ENCODE results near the gene TRIM15. TPM values are rescaled to one million over a fixed set of nuclear protein-coding genes. Genes with fewer than 3 reads are reported as not detected.

Gene TRIM15
- total RNA-seq, 6 experiments from 2014 or later: 1.7 to 17.7 (median 5.7) TPM

GRCh38 chr6:30150671-30151395 is 12.5 kb upstream of the TRIM15 start:
- TF ChIP-seq POLR2A (IDR thresholded peaks at IDR 0.05) (no peak), CTCF (IDR thresholded peaks at IDR 0.05) (no peak)
- H3K4me1 ChIP-seq: no peaks in the 10 kb centered on the region
- 75% methylated on average over 5 of the region's 10 CpGs for WGBS (ENCODE audit: insufficient coverage, low coverage, low lambda C conversion rate, missing lambda C conversion rate)

GRCh38 chr6:30151580-30151979 is 11.8 kb upstream of the TRIM15 start:
- H3K36me3 ChIP-seq: no peaks in the 10 kb centered on the region
- H3K9me3 ChIP-seq: no peaks in the 10 kb centered on the region
- no peak for TF ChIP-seq POLR2A (IDR thresholded peaks at IDR 0.05)
- no peak for TF ChIP-seq CTCF (IDR thresholded peaks at IDR 0.05)
- intact Hi-C loops (cut with DNase I): no loop called here
- ATAC-seq (no peak), DNase-seq (no peak)
- H3K27ac ChIP-seq: no peak overlapping the region
- no peaks in the 10 kb centered on the region for H3K27me3 ChIP-seq
- no peaks in the 10 kb centered on the region for H3K4me1 ChIP-seq
- WGBS (ENCODE audit: insufficient coverage, low coverage, low lambda C conversion rate, missing lambda C conversion rate): 51% methylated on average over 3 of the region's 3 CpGs
- no peak overlapping the region for H3K4me3 ChIP-seq

More at GRCh38 chr6:30150671-30151395, 12.5 kb upstream of the TRIM15 start:
- no peaks in the 10 kb centered on the region for H3K9me3 ChIP-seq
- ATAC-seq: no peak
- no peak overlapping the region for H3K27ac ChIP-seq
- no peaks in the 10 kb centered on the region for H3K36me3 ChIP-seq
- DNase-seq: no peak
- no peaks in the 10 kb centered on the region for H3K27me3 ChIP-seq
- H3K4me3 ChIP-seq: no peak overlapping the region
- intact Hi-C loops (cut with DNase I): no loop called here

GRCh38 chr6:30152016-30152673 is 11.2 kb upstream of the TRIM15 start:
- no peak for TF ChIP-seq CTCF (IDR thresholded peaks at IDR 0.05)
- TF ChIP-seq POLR2A (IDR thresholded peaks at IDR 0.05): no peak
- Histone ChIP-seq H3K27ac (no peak overlapping the region), H3K4me1 (no peaks in the 10 kb centered on the region), H3K27me3 (no peaks in the 10 kb centered on the region), H3K4me3 (no peak overlapping the region), H3K36me3 (no peaks in the 10 kb centered on the region), H3K9me3 (no peaks in the 10 kb centered on the region)
- peak in 3 of 4 donors; percentile 35 to 56 (median 41) for ATAC-seq
- no peak for DNase-seq
- 43% methylated on average over 4 of the region's 4 CpGs for whole genome bisulfite sequencing (ENCODE audit: insufficient coverage, low coverage, low lambda C conversion rate, missing lambda C conversion rate)
- intact Hi-C loops (cut with DNase I): no loop called here

DNA sequence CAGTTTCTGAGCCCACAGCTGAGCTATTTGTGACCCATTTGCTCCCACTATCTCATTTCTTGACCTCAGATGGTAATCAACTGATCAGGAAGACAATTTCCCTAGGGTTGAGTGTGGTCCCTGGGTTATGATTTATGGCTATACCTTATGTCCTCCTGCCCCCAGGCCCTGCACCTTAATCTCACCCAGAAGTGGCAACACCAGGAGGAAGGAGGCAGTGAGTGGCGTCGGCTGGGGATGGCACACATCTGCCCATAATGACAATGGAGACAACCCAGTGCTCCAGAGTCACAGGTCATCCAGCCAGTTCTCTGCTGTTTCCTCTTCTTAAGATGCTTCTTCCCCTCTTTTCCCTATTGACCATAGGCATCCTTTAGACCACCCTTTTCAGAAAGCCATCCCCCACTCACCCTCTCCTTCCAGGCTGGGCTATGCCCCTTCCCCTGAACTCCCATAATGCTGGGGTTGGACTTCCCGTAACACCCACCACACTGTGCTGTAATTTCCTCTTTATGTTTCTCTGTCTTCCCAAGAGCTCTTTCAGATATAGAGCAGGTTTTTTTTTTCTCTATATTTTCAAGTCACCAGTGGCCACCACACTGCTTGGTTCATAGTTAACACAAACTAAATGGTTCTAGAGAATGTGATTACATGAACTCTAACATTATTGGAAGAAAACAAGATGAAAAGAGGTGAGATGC is 10.3 kb upstream of the TRIM15 start:
- Histone ChIP-seq H3K4me3 (no peak overlapping the region), H3K36me3 (no peaks in the 10 kb centered on the region), H3K27ac (no peak overlapping the region), H3K4me1 (no peaks in the 10 kb centered on the region), H3K9me3 (no peaks in the 10 kb centered on the region), H3K27me3 (no peaks in the 10 kb centered on the region)
- ATAC-seq (no peak), DNase-seq (no peak)
- intact Hi-C loops (cut with DNase I): no loop called here
- TF ChIP-seq CTCF (IDR thresholded peaks at IDR 0.05): no peak
- TF ChIP-seq POLR2A (IDR thresholded peaks at IDR 0.05): no peak
- WGBS (ENCODE audit: insufficient coverage, low coverage, low lambda C conversion rate, missing lambda C conversion rate): 80% methylated on average over 2 of the region's 3 CpGs
